ENCODE data around the gene PPP1R14D. TPM values are rescaled to one million over a fixed set of nuclear protein-coding genes. Genes with fewer than 3 reads are reported as not detected.

Gene PPP1R14D
- total RNA-seq, 2 experiments from 2014 or later, result not detected

DNA sequence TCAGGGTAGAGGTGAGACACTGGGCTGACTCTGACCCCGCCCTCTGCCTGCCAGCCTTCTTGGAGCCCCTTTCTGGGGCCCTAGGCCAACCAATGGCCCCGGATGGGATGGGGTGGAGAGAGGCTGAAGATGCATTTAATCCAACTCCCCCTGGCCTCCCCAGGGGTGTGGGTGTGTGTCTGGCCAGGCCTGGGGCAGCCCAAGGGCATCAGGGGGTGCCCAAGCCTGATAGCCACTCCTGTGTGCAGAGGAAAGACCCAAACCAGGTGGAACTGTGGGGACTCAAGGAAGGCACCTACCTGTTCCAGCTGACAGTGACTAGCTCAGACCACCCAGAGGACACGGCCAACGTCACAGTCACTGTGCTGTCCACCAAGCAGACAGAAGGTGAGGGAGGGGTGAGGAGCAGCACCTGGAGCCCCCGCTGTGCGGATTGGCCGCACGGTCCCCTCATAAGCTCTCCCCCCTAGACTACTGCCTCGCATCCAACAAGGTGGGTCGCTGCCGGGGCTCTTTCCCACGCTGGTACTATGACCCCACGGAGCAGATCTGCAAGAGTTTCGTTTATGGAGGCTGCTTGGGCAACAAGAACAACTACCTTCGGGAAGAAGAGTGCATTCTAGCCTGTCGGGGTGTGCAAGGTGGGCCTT is 24.9 kb upstream of the PPP1R14D start:
- H3K9me3 Mint-ChIP-seq, result no peaks in the 10 kb centered on the region
- POLR2A ChIA-PET, result interaction anchor here (1.2 kb wide), 1 partner anchor 11 kb away, joined by 3 read pairs; no protein-coding TSS in a partner anchor
- Histone ChIP-seq H3K9me3 (ENCODE audit: control insufficient read depth in 1 of 2, insufficient read depth in 1 of 2, low read length in 2 of 2) (peaks cover 0 to 3% of the 10 kb centered on the region in 2 experiments), H3K27ac (ENCODE audit: low read depth in 1 of 2, low read length in 2 of 2) (no peak overlapping the region), H3K36me3 (ENCODE audit: insufficient read depth, low read length) (peaks cover 2% of the 10 kb centered on the region), H3K4me1 (ENCODE audit: insufficient read depth, low read length) (peaks cover 8% of the 10 kb centered on the region), H3K27me3 (ENCODE audit: control insufficient read depth in 1 of 2, insufficient read depth in 2 of 2, low read length in 2 of 2) (no peaks in the 10 kb centered on the region), H3K4me3 (ENCODE audit: low read length) (no peak overlapping the region)
- no peak overlapping the region for H3K4me3 Mint-ChIP-seq
- H3K27me3 Mint-ChIP-seq, result no peaks in the 10 kb centered on the region
- ATAC-seq (ENCODE audit: poor library complexity) (no peak), DNase-seq (no peak)
- intact Hi-C loops (cut with DNase I, micrococcal nuclease), result no loop called here
- peaks cover 7% of the 10 kb centered on the region for H3K4me1 Mint-ChIP-seq (ENCODE audit: low read depth)
- H3K27ac Mint-ChIP-seq, result no peak overlapping the region
- CTCF ChIA-PET, result no interaction called here
- TF ChIP-seq, protein P1, sequence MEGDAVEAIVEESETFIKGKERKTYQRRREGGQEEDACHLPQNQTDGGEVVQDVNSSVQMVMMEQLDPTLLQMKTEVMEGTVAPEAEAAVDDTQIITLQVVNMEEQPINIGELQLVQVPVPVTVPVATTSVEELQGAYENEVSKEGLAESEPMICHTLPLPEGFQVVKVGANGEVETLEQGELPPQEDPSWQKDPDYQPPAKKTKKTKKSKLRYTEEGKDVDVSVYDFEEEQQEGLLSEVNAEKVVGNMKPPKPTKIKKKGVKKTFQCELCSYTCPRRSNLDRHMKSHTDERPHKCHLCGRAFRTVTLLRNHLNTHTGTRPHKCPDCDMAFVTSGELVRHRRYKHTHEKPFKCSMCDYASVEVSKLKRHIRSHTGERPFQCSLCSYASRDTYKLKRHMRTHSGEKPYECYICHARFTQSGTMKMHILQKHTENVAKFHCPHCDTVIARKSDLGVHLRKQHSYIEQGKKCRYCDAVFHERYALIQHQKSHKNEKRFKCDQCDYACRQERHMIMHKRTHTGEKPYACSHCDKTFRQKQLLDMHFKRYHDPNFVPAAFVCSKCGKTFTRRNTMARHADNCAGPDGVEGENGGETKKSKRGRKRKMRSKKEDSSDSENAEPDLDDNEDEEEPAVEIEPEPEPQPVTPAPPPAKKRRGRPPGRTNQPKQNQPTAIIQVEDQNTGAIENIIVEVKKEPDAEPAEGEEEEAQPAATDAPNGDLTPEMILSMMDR (IDR thresholded peaks at IDR 0.05), result no peak
- H3K36me3 Mint-ChIP-seq (ENCODE audit: low read depth), result no peaks in the 10 kb centered on the region

DNA sequence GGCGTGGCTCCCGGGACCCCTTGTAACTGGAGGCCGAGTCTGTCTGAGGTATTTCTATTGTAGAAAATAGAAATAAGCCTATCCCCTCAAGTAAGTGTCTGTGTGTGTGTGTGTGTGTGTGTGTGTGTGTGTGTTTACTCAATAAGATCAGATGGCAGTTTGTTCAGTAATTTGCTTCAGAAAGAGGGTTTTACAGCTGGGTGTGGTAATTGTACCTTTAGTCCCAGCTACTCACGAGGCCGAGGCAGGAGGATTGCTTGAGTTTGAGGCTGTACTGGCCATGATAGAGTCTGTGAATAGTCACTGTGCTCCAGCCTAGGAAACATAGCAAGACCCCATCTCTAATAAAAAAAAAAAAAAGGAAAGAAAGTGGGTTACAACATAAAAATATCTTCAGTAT is 24.0 kb upstream of the PPP1R14D start:
- DNase-seq (no peak), ATAC-seq (ENCODE audit: poor library complexity) (no peak)
- Mint-ChIP-seq H3K4me3 (no peak overlapping the region), H3K27me3 (no peaks in the 10 kb centered on the region), H3K27ac (no peak overlapping the region), H3K4me1 (ENCODE audit: low read depth) (peaks cover 9% of the 10 kb centered on the region), H3K9me3 (no peaks in the 10 kb centered on the region), H3K36me3 (ENCODE audit: low read depth) (no peaks in the 10 kb centered on the region)
- H3K27me3 ChIP-seq (ENCODE audit: control insufficient read depth in 1 of 2, insufficient read depth in 2 of 2, low read length in 2 of 2), result no peaks in the 10 kb centered on the region
- peaks cover 0 to 3% of the 10 kb centered on the region in 2 experiments for H3K9me3 ChIP-seq (ENCODE audit: control insufficient read depth in 1 of 2, insufficient read depth in 1 of 2, low read length in 2 of 2)
- H3K36me3 ChIP-seq (ENCODE audit: insufficient read depth, low read length), result peaks cover 2% of the 10 kb centered on the region
- ChIA-PET CTCF (interaction anchor here (0.7 kb wide), 1 partner anchor 42 kb away, joined by 3 read pairs; the partner anchor contains the start of gene VPS18), POLR2A (interaction anchor here (1.2 kb wide), 1 partner anchor 10 kb away, joined by 3 read pairs; no protein-coding TSS in a partner anchor)
- intact Hi-C loops (cut with DNase I, micrococcal nuclease), result no loop called here
- no peak overlapping the region for H3K4me3 ChIP-seq (ENCODE audit: low read length)
- TF ChIP-seq, protein P1 (IDR thresholded peaks at IDR 0.05), result no peak
- H3K27ac ChIP-seq (ENCODE audit: low read depth in 1 of 2, low read length in 2 of 2), result no peak overlapping the region
- H3K4me1 ChIP-seq (ENCODE audit: insufficient read depth, low read length), result peaks cover 7% of the 10 kb centered on the region

DNA sequence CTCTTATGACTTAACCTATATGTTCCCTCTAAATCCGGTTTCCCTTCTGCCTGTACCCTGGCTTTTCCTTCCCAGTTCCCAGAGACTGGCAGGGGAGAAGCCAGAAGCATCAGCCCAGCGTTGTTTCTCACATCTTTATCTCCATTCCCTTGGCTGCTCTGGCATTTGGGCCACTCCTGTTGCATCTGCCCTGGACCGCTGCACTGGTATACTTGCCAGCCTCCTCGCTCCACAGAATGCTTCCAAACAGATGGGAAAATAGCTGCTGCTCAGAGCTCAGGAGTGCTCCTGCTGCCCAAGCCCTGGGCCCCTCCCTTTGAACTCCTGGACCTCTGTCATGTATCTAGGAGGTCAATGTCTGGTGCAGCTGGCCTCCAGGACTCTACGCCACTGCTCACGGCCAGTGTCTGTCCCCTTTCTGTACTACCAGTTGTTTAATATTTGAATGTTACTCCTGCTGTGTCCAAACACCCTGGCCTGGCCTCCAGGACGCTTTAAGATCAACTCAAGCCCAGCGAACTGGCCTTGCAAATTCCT is 22.1 kb upstream of the PPP1R14D start:
- no peaks in the 10 kb centered on the region for H3K36me3 Mint-ChIP-seq (ENCODE audit: low read depth)
- Histone ChIP-seq H3K4me3 (ENCODE audit: low read length) (no peak overlapping the region), H3K36me3 (ENCODE audit: insufficient read depth, low read length) (no peaks in the 10 kb centered on the region), H3K9me3 (ENCODE audit: control insufficient read depth in 1 of 2, insufficient read depth in 1 of 2, low read length in 2 of 2) (peaks cover 0 to 3% of the 10 kb centered on the region in 2 experiments), H3K27ac (ENCODE audit: low read depth in 1 of 2, low read length in 2 of 2) (no peak overlapping the region), H3K27me3 (ENCODE audit: control insufficient read depth in 1 of 2, insufficient read depth in 2 of 2, low read length in 2 of 2) (no peaks in the 10 kb centered on the region), H3K4me1 (ENCODE audit: insufficient read depth, low read length) (peaks cover 21% of the 10 kb centered on the region)
- no peaks in the 10 kb centered on the region for H3K9me3 Mint-ChIP-seq
- peaks cover 22% of the 10 kb centered on the region for H3K4me1 Mint-ChIP-seq (ENCODE audit: low read depth)
- intact Hi-C loops (cut with DNase I, micrococcal nuclease), result no loop called here
- CTCF ChIA-PET, result interaction anchor here (0.8 kb wide), 1 partner anchor 8 kb away, joined by 4 read pairs; no protein-coding TSS in a partner anchor
- DNase-seq (no peak), ATAC-seq (ENCODE audit: poor library complexity) (no peak)
- no peak overlapping the region for H3K4me3 Mint-ChIP-seq
- no peak overlapping the region for H3K27ac Mint-ChIP-seq
- H3K27me3 Mint-ChIP-seq, result no peaks in the 10 kb centered on the region
- POLR2A ChIA-PET, result no interaction called here
- TF ChIP-seq, protein P1 (IDR thresholded peaks at IDR 0.05), result no peak

Data from CD4-positive, alpha-beta T cell (primary cell).